ENCODE data around the gene HP1BP3.

The HP1BP3 gene

DNA sequence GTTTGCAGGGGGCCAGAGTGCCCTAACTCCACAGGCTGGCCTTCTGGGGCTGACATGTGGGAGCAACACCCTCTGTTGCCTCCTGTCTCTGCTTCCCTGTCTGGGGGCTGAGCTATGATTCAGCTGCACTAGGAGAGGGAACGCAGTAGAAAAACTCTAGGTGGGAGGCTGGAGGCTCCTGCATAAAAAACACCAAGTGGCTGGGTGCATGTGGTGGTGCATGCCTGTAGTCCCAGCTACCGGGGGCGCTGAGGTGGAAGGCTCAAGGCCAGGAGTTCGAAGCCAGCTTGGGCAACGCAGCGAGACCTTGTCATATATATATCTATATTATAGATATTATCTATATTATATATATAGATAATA is 74.9 kb downstream of the HP1BP3 start:
- in situ Hi-C loops (cut with MboI; ENCODE audit: low sequenced_read_pairs), result no loop called here

GRCh38 chr1:20711285-20712214 is 75.6 kb downstream of the HP1BP3 start:
- in situ Hi-C loops (cut with MboI; ENCODE audit: low sequenced_read_pairs), result no loop called here

GRCh38 chr1:20710469-20711284 is 76.4 kb downstream of the HP1BP3 start:
- in situ Hi-C loops (cut with MboI; ENCODE audit: low sequenced_read_pairs), result no loop called here

- in situ Hi-C loops (cut with MboI; ENCODE audit: low sequenced_read_pairs), result no loop called here
Observed at GRCh38 chr1:20709868-20710267, 77.2 kb downstream of the HP1BP3 start.

DNA sequence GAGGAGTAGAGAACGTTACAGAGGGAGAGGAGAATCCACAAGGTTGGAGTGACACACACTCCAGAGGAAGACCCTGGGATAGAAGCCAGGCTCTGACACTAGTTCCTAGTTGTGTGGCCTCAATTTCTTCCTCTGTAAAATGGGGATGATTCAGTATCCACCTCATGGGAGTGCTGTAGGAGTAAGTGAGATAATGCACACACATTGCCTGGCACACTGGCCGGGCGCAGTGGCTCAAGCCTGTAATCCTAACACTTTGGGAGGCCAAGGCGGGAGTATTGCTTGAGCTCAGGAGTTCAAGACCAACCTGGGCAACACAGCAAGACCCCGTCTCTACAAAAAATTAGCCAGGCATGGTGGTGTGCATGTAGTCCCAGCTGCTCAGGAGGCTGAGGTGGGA is 78.2 kb downstream of the HP1BP3 start:
- in situ Hi-C loops (cut with MboI; ENCODE audit: low sequenced_read_pairs), result no loop called here

GRCh38 chr1:20708057-20708456 is 79.0 kb downstream of the HP1BP3 start:
- in situ Hi-C loops (cut with MboI; ENCODE audit: low sequenced_read_pairs), result no loop called here

DNA sequence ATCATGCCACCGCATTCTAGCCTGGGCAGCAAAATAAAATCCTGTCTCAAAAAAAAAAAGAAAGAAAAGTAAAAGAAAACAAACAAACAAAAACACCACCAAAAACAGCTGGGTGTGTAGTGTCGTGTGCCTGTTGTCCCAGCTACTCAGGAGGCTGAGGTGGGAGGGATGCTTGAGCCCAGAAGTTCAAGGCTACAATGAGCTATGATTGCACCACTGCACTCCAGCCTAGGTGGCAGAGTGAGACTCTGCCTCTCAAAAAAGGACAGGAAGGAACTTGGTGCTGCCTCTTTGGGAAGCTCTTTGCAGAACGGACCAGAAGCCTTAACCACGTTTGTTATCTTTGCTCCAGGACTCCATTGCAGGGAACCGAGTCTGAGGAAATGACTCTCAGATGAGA is 80.3 kb downstream of the HP1BP3 start:
- in situ Hi-C loops (cut with MboI; ENCODE audit: low sequenced_read_pairs), result no loop called here

DNA sequence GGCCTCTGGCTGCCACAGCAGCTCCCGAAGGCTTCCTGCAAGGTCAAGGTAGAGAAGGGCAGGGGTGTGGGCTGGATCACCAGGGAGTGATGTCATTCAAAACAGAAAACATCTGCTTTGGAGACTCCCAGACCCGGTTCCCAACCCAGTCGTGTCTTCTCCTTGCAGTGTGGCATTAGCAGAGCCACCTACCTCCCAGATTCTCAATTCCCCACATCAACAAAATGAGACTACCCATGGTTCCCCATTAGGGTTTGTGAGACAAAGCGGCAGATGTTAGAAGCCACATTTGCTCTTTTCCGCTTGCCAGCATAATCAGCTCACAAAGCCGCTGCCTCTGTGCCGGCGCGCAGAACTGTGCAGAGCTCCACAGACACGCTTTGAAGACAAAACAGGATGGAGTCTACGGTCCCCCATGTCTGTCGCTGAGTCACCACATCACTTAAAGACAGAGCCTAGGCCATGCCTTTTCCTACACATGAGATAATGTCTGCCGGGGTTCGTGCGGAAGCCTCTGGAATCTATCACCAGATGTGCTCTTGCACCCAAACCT is 81.8 kb downstream of the HP1BP3 start:
- in situ Hi-C loops (cut with MboI; ENCODE audit: low sequenced_read_pairs), result no loop called here

- in situ Hi-C loops (cut with MboI; ENCODE audit: low sequenced_read_pairs), result no loop called here
Observed at GRCh38 chr1:20704390-20705202, 82.5 kb downstream of the HP1BP3 start.

DNA sequence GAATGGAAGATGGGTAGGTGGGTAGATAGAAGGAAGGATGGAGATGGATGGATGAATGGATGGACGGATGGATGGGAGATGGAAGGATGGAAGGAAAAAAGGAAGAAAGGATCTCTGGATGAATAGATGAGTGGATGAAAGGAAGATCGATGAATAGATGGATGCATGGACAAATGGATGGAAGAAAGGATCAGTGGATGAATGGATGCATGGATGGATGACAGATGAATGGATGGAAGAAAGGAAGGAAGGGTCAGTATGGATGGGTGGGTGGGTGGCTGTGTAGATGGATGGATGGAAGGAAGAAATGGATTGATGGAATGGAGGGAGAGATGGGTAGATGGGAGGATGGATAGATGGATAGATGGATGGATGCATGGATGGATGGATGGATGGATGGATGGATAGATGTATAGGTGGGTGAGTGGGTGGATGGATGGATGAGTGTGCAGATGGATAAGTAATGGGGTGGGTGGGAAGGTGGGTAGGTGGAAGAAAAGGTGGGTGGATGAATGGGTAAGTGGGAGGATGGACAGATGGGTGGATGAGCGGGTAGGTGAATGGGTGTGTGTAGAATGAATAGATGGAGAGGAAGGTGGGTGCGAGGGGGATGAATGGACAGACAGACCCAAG is 83.9 kb downstream of the HP1BP3 start:
- in situ Hi-C loops (cut with MboI; ENCODE audit: low sequenced_read_pairs), result no loop called here

- in situ Hi-C loops (cut with MboI; ENCODE audit: low sequenced_read_pairs), result no loop called here
Observed at GRCh38 chr1:20702416-20702815, 84.7 kb downstream of the HP1BP3 start.

DNA sequence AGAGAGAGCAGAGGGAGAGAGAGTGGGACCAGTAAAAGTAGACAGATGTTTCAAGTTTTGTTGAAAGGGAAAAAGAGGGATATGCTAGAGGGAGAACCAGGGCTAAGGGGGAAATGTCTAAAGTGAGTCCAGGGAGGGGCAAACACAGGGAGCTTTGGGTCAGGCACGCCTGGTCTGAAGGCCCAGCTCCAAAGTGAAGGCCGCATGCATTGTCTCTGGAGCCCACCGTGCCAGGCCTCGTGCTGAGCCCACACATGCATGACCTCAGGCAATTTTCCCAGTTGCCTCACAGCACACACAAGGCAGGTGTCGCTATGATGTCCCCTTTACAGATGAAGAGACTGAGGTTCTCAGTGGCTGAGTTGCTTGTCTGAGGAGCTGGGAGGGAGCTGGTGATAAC is 85.3 kb downstream of the HP1BP3 start:
- in situ Hi-C loops (cut with MboI; ENCODE audit: low sequenced_read_pairs), result no loop called here

GRCh38 chr1:20701446-20701845 is 85.7 kb downstream of the HP1BP3 start:
- in situ Hi-C loops (cut with MboI; ENCODE audit: low sequenced_read_pairs), result no loop called here

- in situ Hi-C loops (cut with MboI; ENCODE audit: low sequenced_read_pairs), result no loop called here
Observed at GRCh38 chr1:20700636-20701215, 86.4 kb downstream of the HP1BP3 start.

GRCh38 chr1:20699558-20699957 is 87.5 kb downstream of the HP1BP3 start:
- in situ Hi-C loops (cut with MboI; ENCODE audit: low sequenced_read_pairs), result no loop called here

- in situ Hi-C loops (cut with MboI; ENCODE audit: low sequenced_read_pairs), result no loop called here
Observed at GRCh38 chr1:20698195-20698910, 88.8 kb downstream of the HP1BP3 start.

- in situ Hi-C loops (cut with MboI; ENCODE audit: low sequenced_read_pairs), result no loop called here
Observed at GRCh38 chr1:20697563-20697962, 89.5 kb downstream of the HP1BP3 start.

GRCh38 chr1:20696397-20697333 is 90.4 kb downstream of the HP1BP3 start:
- in situ Hi-C loops (cut with MboI; ENCODE audit: low sequenced_read_pairs), result no loop called here

Measured in hTERT RPE-1 (cell line).